SK-N-SH (cell line): ENCODE results near the gene LARGE1.

Experiments used
- CTCF ChIP-seq: fragments of 200-600 bp; sonication (generic); IDR thresholded peaks from 2 replicates; pipeline ENCODE4 v1.6.1; 2017; ENCODE audit warnings: antibody characterized with exemption, mild to moderate bottlenecking, moderate library complexity
- EP300 ChIP-seq, 2 experiments: IDR thresholded peaks; 2 replicates each; pipeline versions ENCODE4 v1.4.0 to v1.6.1; 2012; ENCODE audit warnings: borderline replicate concordance in 1 of 2, low read depth in 1 of 2, low read length in 1 of 2
- EZH2phosphoT487 ChIP-seq: fragments of 200-600 bp; sonication (generic); IDR thresholded peaks from 2 replicates; pipeline ENCODE4 v1.6.1; 2017; ENCODE audit warnings: low read depth, mixed run types, mild to moderate bottlenecking, antibody characterized with exemption, moderate library complexity, borderline replicate concordance
- IRF3 ChIP-seq: fragments of 150-350 bp; IDR thresholded peaks from 2 replicates; pipeline ENCODE4 v1.6.1; 2016; ENCODE audit warnings: mild to moderate bottlenecking, low read depth, low read length
- NRF1 ChIP-seq: IDR thresholded peaks from 2 replicates; pipeline ENCODE4 v1.6.1; 2012; ENCODE audit warnings: low read depth, mild to moderate bottlenecking, low read length
- POLR2AphosphoS5 ChIP-seq: IDR thresholded peaks from 2 replicates; pipeline ENCODE4 v1.6.1; 2012; ENCODE audit warnings: low read depth, low read length
- RAD21 ChIP-seq: IDR thresholded peaks from 2 replicates; pipeline ENCODE4 v1.6.1; 2012; ENCODE audit warnings: mild to moderate bottlenecking, low read length
- RCOR1 ChIP-seq: fragments of 150-350 bp; IDR thresholded peaks from 2 replicates; pipeline ENCODE4 v1.6.1; 2017; ENCODE audit warnings: antibody characterized with exemption, low read length
- REST ChIP-seq: IDR thresholded peaks from 2 replicates; pipeline ENCODE4 v1.6.1; 2012; ENCODE audit warnings: mild to moderate bottlenecking, low read depth, low read length, moderate library complexity
- RFX5 ChIP-seq: IDR thresholded peaks from 2 replicates; pipeline ENCODE4 v1.6.1; 2012; ENCODE audit warnings: mild to moderate bottlenecking, improper control_type of control experiment, low read length
- RXRA ChIP-seq: IDR thresholded peaks from 2 replicates; pipeline ENCODE4 v1.4.0; 2012; ENCODE audit warnings: low read depth, mild to moderate bottlenecking, borderline replicate concordance
- TAF1 ChIP-seq: IDR thresholded peaks from 2 replicates; pipeline ENCODE4 v1.6.1; 2012; ENCODE audit warnings: low read depth, mild to moderate bottlenecking, low read length, moderate library complexity, borderline replicate concordance
- USF2 ChIP-seq: fragments of 150-350 bp; IDR thresholded peaks from 2 replicates; pipeline ENCODE4 v1.6.1; 2017; ENCODE audit warnings: antibody characterized with exemption, low read length, low read depth, borderline replicate concordance
- YY1 ChIP-seq: IDR thresholded peaks from 2 replicates; pipeline ENCODE4 v1.4.0; 2012; ENCODE audit warnings: low read depth, mild to moderate bottlenecking

GRCh38 chr22:33654173-33654895 is 265.9 kb downstream of the LARGE1 start:
- TF ChIP-seq REST, result no peak
- TF ChIP-seq CTCF, result no peak
- no peak for TF ChIP-seq EZH2phosphoT487
- no peak for TF ChIP-seq YY1
- no peak for TF ChIP-seq RFX5
- TF ChIP-seq POLR2AphosphoS5, result no peak
- no peak for TF ChIP-seq RXRA
- no peak for TF ChIP-seq RAD21
- no peak for TF ChIP-seq USF2
- TF ChIP-seq NRF1, result no peak
- TF ChIP-seq TAF1, result no peak
- TF ChIP-seq IRF3, result no peak
- TF ChIP-seq RCOR1, result no peak
- no peak for TF ChIP-seq EP300 (IDR thresholded peaks at IDR 0.05; ENCODE audit: borderline replicate concordance in 1 of 2, low read depth in 1 of 2, low read length in 1 of 2)
